Epidermal melanocyte (primary cell): ENCODE measurements around the gene TENT4B.
"Not testable (repeated sequence)": the region's sequence is repeated elsewhere in the genome, so short reads cannot be mapped to it uniquely, and the experiment has no call there.

Experiments
- DNase-seq: peaks from one replicate; pipeline ENCODE4 v3.0.0; 2011; ENCODE audit warnings: low spot score; ENCODE audit not compliant: insufficient read length

Gene TENT4B

GRCh38 chr16:50154420-50154950, 1.4 kb downstream of the TENT4B start:
- no peak for DNase-seq

GRCh38 chr16:50155925-50156324, 2.8 kb downstream of the TENT4B start:
- no peak for DNase-seq

GRCh38 chr16:50156590-50156989, 3.5 kb downstream of the TENT4B start:
- DNase-seq = no peak

GRCh38 chr16:50160495-50161164, 7.5 kb downstream of the TENT4B start:
- DNase-seq = no peak

- no peak for DNase-seq
Observed at GRCh38 chr16:50161950-50162349, 8.8 kb downstream of the TENT4B start.

- no peak for DNase-seq
Observed at GRCh38 chr16:50165473-50165872, 12.4 kb downstream of the TENT4B start.

GRCh38 chr16:50166511-50167500, 13.7 kb downstream of the TENT4B start:
- no peak for DNase-seq

- DNase-seq = no peak
Observed at GRCh38 chr16:50167556-50167955, 14.4 kb downstream of the TENT4B start.

GRCh38 chr16:50169555-50170096, 16.5 kb downstream of the TENT4B start:
- DNase-seq = no peak

GRCh38 chr16:50171773-50172172, 18.7 kb downstream of the TENT4B start:
- DNase-seq = not testable (repeated sequence)

- no peak for DNase-seq
Observed at GRCh38 chr16:50172195-50172922, 19.3 kb downstream of the TENT4B start.

GRCh38 chr16:50173316-50173715, 20.2 kb downstream of the TENT4B start:
- DNase-seq = no peak

GRCh38 chr16:50178491-50178941, 25.4 kb downstream of the TENT4B start:
- DNase-seq = no peak

GRCh38 chr16:50182441-50182840, 29.3 kb downstream of the TENT4B start:
- no peak for DNase-seq

- DNase-seq = no peak
Observed at GRCh38 chr16:50183316-50183715, 30.2 kb downstream of the TENT4B start.

GRCh38 chr16:50185005-50185505, 31.9 kb downstream of the TENT4B start:
- no peak for DNase-seq

GRCh38 chr16:50188619-50189136, 35.6 kb downstream of the TENT4B start:
- DNase-seq = no peak

- no peak for DNase-seq
Observed at GRCh38 chr16:50190292-50190691, 37.2 kb downstream of the TENT4B start.

GRCh38 chr16:50192386-50193050, 39.4 kb downstream of the TENT4B start:
- DNase-seq = no peak

- DNase-seq = no peak
Observed at GRCh38 chr16:50193594-50193993, 40.5 kb downstream of the TENT4B start.
